Measurements from ENCODE around the gene KLK7.

The KLK7 gene

GRCh38 chr19:50933640-50934039 is 50.1 kb downstream of the KLK7 start:
- DNase-seq (ENCODE audit: low read depth in 2 of 2): no peak

GRCh38 chr19:50932690-50933083 is 51.0 kb downstream of the KLK7 start:
- DNase-seq (ENCODE audit: low read depth in 2 of 2): no peak

GRCh38 chr19:50932018-50932689 is 51.6 kb downstream of the KLK7 start:
- DNase-seq (ENCODE audit: low read depth in 2 of 2): no peak

GRCh38 chr19:50931023-50931422 is 52.7 kb downstream of the KLK7 start:
- DNase-seq (ENCODE audit: low read depth in 2 of 2): no peak

- no peak for DNase-seq (ENCODE audit: low read depth in 2 of 2)
Observed at GRCh38 chr19:50928831-50929230, 54.9 kb downstream of the KLK7 start.
